ENCODE measurements around the gene GULP1.

The GULP1 gene

DNA sequence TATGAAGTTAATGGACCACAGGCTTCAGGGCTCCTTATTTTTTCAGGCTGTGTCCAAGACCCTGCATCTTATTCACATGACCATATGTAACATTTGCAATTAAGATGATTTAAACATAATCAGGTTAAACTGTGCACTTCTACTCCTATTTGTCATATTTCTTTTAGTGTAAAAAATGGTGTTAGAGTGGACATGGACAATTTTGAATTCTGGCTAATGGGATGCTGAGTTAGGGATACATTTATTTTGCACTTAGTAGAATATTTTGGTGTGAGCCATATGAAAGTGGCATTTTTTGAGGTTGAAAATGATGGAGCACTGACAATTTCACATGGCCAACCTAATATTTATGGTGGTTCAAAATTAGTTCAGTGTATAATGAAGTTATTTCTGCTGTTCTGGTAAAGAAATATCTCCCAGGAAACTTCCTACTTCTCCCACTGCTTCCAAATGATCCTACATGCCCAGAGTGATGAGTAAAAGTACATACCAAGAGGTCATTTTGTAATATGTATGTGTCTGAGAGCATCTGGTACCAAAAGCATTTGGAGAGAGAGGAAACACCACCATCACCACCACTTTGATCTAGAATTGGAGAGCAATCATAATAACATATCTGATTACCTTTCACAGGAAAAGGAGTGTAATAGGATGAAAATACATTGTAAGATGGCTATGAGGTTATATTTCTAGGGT lies 36.0 kb downstream of the GULP1 start:
- no peak for DNase-seq (ENCODE audit: low read depth)
- TF ChIP-seq, protein P1, sequence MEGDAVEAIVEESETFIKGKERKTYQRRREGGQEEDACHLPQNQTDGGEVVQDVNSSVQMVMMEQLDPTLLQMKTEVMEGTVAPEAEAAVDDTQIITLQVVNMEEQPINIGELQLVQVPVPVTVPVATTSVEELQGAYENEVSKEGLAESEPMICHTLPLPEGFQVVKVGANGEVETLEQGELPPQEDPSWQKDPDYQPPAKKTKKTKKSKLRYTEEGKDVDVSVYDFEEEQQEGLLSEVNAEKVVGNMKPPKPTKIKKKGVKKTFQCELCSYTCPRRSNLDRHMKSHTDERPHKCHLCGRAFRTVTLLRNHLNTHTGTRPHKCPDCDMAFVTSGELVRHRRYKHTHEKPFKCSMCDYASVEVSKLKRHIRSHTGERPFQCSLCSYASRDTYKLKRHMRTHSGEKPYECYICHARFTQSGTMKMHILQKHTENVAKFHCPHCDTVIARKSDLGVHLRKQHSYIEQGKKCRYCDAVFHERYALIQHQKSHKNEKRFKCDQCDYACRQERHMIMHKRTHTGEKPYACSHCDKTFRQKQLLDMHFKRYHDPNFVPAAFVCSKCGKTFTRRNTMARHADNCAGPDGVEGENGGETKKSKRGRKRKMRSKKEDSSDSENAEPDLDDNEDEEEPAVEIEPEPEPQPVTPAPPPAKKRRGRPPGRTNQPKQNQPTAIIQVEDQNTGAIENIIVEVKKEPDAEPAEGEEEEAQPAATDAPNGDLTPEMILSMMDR (IDR thresholded peaks at IDR 0.05; ENCODE audit: control insufficient read depth, extremely low read depth, insufficient read depth): no peak
- H3K4me3 ChIP-seq (ENCODE audit: low read depth, low read length): no peak overlapping the region

DNA sequence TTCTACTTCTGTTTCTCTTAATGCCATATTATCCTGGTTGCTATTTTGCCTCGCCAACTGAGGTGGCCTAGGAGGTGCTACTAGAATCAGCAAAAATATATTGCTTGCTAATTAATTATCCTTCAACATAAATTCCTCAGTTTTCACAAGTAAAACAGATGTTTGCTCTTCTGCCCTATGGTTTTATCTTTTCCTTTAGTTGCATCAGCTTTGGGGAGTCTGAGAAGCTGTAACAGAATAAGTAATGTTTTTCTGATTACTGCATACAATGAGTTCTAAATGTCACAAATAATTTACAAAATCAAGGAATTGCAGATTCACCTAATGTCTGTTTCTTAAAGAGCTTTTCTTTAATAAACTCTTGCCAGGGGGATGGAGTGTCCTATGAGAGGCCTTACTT lies 36.7 kb downstream of the GULP1 start:
- DNase-seq (ENCODE audit: low read depth): no peak
- TF ChIP-seq, protein P1 (IDR thresholded peaks at IDR 0.05; ENCODE audit: control insufficient read depth, extremely low read depth, insufficient read depth): no peak
- H3K4me3 ChIP-seq (ENCODE audit: low read depth, low read length): no peak overlapping the region

DNA sequence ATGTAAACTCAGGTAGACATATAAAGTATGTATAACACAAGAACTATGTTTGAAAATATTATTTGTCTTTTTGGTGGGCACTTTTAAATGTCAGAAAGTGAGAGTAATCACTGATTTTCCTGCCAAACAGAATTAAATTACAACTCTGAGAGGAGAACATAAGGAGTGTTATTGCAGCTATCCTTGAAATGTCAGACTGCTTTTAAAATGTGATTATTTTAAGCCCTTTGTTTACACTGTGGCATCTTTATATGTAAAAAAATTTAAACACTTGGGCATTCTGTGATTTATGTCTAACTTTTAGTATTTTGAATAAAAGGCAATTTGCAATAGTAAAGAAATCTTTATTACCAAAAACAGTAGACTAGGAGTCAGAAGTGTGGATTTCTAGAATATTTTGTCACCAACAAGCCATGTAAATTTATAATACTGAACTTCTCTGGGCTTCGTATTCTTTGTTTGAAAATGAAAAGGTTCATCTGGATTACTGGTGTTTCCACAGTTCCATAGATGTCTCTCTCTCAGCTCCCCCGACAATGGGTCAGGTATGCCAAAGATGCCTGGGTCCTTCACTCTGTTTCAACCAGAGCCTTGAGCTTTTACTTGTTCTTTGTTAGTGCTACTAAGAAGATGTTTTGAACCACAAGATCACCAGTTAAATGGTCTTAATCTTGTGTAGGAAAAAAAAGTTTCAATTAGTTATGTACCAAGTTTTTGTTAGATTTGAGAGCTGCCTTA lies 38.8 kb downstream of the GULP1 start:
- no peak overlapping the region for H3K4me3 ChIP-seq (ENCODE audit: low read depth, low read length)
- TF ChIP-seq, protein P1 (IDR thresholded peaks at IDR 0.05; ENCODE audit: control insufficient read depth, extremely low read depth, insufficient read depth): no peak

DNA sequence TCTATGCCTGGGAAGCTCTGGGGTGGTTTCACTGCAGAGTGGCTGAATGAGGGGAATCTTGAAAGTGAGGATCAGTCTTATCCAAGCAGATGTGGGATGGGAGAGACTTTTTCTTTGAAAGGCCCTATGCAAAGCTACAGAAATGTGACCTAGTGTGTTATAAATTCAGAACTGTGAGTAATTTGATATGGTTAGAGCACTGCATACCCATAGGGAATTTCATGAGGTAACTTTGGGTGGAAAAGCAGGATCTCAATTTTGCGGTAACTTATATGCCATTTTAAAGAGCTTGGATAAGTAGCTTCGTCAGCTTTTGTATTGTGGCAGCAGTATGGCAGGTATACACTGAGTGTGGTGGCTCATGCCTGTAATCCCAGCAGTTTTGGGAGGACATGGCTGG lies 40.9 kb downstream of the GULP1 start:
- no peak overlapping the region for H3K4me3 ChIP-seq (ENCODE audit: low read depth, low read length)
- TF ChIP-seq, protein P1 (IDR thresholded peaks at IDR 0.05; ENCODE audit: control insufficient read depth, extremely low read depth, insufficient read depth): no peak
- DNase-seq (ENCODE audit: low read depth): no peak

More for the DNA sequence above, 38.8 kb downstream of the GULP1 start:
- DNase-seq (ENCODE audit: low read depth): no peak

DNA sequence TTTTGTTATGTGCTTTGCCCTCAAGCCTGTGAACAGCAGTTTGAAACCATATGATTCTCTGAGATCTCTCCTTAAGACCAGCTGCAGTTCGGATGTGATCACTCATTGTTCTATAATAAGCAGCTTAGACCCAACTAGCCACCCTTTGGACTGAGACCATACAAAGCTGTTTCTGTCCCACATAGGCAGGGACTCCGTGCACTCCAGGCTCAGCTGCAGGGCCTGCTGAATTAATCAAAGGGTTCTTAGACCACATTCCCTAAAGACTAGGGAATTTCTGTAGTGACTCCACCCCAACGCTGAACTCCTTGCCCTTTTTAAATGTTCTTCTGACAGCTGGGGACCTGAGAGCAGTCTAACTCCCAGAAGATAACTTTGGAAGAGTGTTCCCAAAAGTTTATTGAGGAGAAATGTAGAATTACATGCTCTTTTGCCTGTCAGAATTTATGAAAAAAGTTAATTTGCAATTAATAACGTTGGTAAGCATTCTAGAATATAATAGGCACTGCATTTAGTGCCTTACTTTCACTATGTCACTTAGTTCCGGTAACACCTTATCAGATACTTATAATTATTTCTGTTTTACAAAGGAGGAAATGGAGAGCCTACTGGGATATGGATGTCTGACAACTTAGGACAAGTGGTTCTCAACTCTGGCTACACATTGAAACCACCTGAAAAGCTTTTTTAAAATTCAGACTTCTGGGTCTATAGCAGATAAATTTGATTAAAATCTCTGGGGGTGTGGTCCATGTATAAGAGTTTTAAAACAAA lies 42.3 kb downstream of the GULP1 start:
- H3K4me3 ChIP-seq (ENCODE audit: low read depth, low read length): no peak overlapping the region
- no peak for DNase-seq (ENCODE audit: low read depth)
- TF ChIP-seq, protein P1 (IDR thresholded peaks at IDR 0.05; ENCODE audit: control insufficient read depth, extremely low read depth, insufficient read depth): no peak

DNA sequence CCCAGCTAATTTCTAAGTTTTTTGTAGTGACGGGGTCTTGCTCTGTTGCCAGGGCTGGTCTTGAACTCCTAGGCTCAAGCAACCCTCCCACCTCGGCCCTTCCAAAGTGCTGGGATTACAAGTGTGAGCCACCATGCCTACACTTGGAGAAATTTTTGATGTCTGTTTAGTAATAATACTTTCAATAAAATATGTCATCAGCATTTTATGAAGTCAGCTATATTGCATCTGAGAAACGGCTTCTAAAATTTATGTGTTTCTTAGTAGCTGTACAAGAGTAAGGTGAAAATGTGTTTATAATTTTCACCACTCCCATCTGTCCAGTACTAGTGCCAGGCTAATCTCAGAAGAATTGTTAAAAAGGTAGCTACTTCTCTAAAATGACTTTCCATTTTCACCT lies 46.8 kb downstream of the GULP1 start:
- TF ChIP-seq, protein P1 (IDR thresholded peaks at IDR 0.05; ENCODE audit: control insufficient read depth, extremely low read depth, insufficient read depth): no peak
- DNase-seq (ENCODE audit: low read depth): no peak
- no peak overlapping the region for H3K4me3 ChIP-seq (ENCODE audit: low read depth, low read length)
